BE2C (cell line): ENCODE measurements around the gene TTC28.
A peak's percentile ranks its signal among the peaks of the same experiment; 100 is the strongest.

Source experiments
- DNase-seq: peaks from one replicate; pipeline ENCODE4 v3.0.0-alpha.2; 2020
- H3K27me3 ChIP-seq: fragments of 250-450 bp; sonication (Bioruptor Pico); 2 replicates; pipeline ENCODE4 v1.5.1; 2020; ENCODE audit warnings: mild to moderate bottlenecking
- H3K36me3 ChIP-seq: fragments of 250-450 bp; sonication (Bioruptor Pico); 2 replicates; pipeline ENCODE4 v1.5.1; 2020; ENCODE audit warnings: mild to moderate bottlenecking
- H3K4me1 ChIP-seq: fragments of 250-450 bp; sonication (Bioruptor Pico); 2 replicates; pipeline ENCODE4 v1.5.1; 2020
- H3K4me3 ChIP-seq: 2 replicates; pipeline ENCODE4 v1.5.1; 2011; ENCODE audit warnings: low read depth, low read length
- H3K9me3 ChIP-seq: fragments of 250-450 bp; sonication (Bioruptor Pico); 2 replicates; pipeline ENCODE4 v1.5.1; 2020
- CTCF ChIP-seq: IDR thresholded peaks from 2 replicates; pipeline ENCODE4 v1.5.1; 2012; ENCODE audit warnings: mild to moderate bottlenecking, low read depth, low read length

TTC28 gene

GRCh38 chr22:27999876-28000275 is 679.8 kb downstream of the TTC28 start:
- no peak for TF ChIP-seq CTCF
- DNase-seq: no peak
- Histone ChIP-seq H3K36me3 (peaks cover 4% of the 10 kb centered on the region; the same call in 1 of the 2 replicates), H3K27me3 (no peaks in the 10 kb centered on the region), H3K4me3 (no peak overlapping the region), H3K9me3 (no peaks in the 10 kb centered on the region), H3K4me1 (no peaks in the 10 kb centered on the region)

- peaks cover 4% of the 10 kb centered on the region; the same call in 1 of the 2 replicates for H3K36me3 ChIP-seq
- no peak overlapping the region for H3K4me3 ChIP-seq
- no peaks in the 10 kb centered on the region for H3K9me3 ChIP-seq
- H3K27me3 ChIP-seq: no peaks in the 10 kb centered on the region
- peak; percentile 8 for DNase-seq
- no peaks in the 10 kb centered on the region for H3K4me1 ChIP-seq
- no peak for TF ChIP-seq CTCF
Measured at GRCh38 chr22:27998511-27999410, 680.9 kb downstream of the TTC28 start.

- H3K27me3 ChIP-seq: no peaks in the 10 kb centered on the region
- H3K9me3 ChIP-seq: no peaks in the 10 kb centered on the region
- H3K36me3 ChIP-seq: peaks cover 6% of the 10 kb centered on the region
- TF ChIP-seq CTCF: no peak
- no peaks in the 10 kb centered on the region for H3K4me1 ChIP-seq
- H3K4me3 ChIP-seq: no peak overlapping the region
- DNase-seq: peak; percentile 1
Measured at GRCh38 chr22:27997538-27997937, 682.1 kb downstream of the TTC28 start.

- DNase-seq: peak; percentile 1
- Histone ChIP-seq H3K4me3 (no peak overlapping the region), H3K27me3 (no peaks in the 10 kb centered on the region), H3K9me3 (no peaks in the 10 kb centered on the region), H3K36me3 (peaks cover 12% of the 10 kb centered on the region), H3K4me1 (no peaks in the 10 kb centered on the region)
- no peak for TF ChIP-seq CTCF
Measured at GRCh38 chr22:27996981-27997380, 682.7 kb downstream of the TTC28 start.

GRCh38 chr22:27996529-27996925 is 683.1 kb downstream of the TTC28 start:
- peaks cover 16% of the 10 kb centered on the region for H3K36me3 ChIP-seq
- peaks cover under 1% of the 10 kb centered on the region; the same call in 1 of the 2 replicates for H3K4me1 ChIP-seq
- H3K9me3 ChIP-seq: no peaks in the 10 kb centered on the region
- no peak for DNase-seq
- no peaks in the 10 kb centered on the region for H3K27me3 ChIP-seq
- no peak for TF ChIP-seq CTCF
- H3K4me3 ChIP-seq: no peak overlapping the region
